A549 (cell line): ENCODE measurements around the gene AQR. TPM values are rescaled to one million over a fixed set of nuclear protein-coding genes. Genes with fewer than 3 reads are reported as not detected.

ENCODE experiments used
- ATAC-seq, 2 experiments: fragments of 200-7000 bp in 1 of 2; fragments of >200 bp in 1 of 2; cut with Nextera tagmentation in 1 of 2; cut with Tn5 transposase in 1 of 2; 3 replicates each; pipeline versions ENCODE4 v1.8.0 to v1.9.1; 2018 to 2020; ENCODE audit warnings: mild to moderate bottlenecking in 1 of 2, moderate library complexity in 1 of 2
- CTCF ChIA-PET: fragments of 300-600 bp; sonication (Branson Sonifier 250); formaldehyde crosslinking; extraction: SDS; loops from one replicate; lab custom pipeline; 2021; ENCODE audit warnings: antibody characterized with exemption, inconsistent platforms; lab: Yijun Ruan, JAX
- POLR2A ChIA-PET: fragments of 350-600 bp; formaldehyde crosslinking; extraction: SDS; loops from one replicate; lab custom pipeline; 2021; ENCODE audit warnings: antibody characterized with exemption, inconsistent platforms; lab: Yijun Ruan, JAX
- DNase-seq, 2 experiments: peaks; one replicate each; pipeline versions ENCODE4 v3.0.0 to v3.0.0-alpha.2; 2011 to 2016; ENCODE audit warnings: low read depth in 1 of 2, low spot score in 1 of 2
- FAIRE-seq: peaks from 2 replicates; lab custom pipeline; 2011; peaks lifted over from hg19 to GRCh38; lab: Jason Lieb, UNC
- H3K27ac ChIP-seq, 2 experiments: fragments of >200 bp; sonication (Bioruptor Twin); formaldehyde crosslinking; 3 replicates each; pipeline ENCODE4 v1.5.1; 2016 to 2017
- H3K4me1 ChIP-seq: fragments of >200 bp; sonication (Bioruptor Twin); formaldehyde crosslinking; 3 replicates; pipeline ENCODE4 v1.6.1; 2016
- H3K4me2 ChIP-seq: fragments of >200 bp; sonication (Bioruptor Twin); formaldehyde crosslinking; 3 replicates; pipeline ENCODE4 v1.6.1; 2016
- H3K4me3 ChIP-seq: fragments of >200 bp; sonication (Bioruptor Twin); formaldehyde crosslinking; 3 replicates; pipeline ENCODE4 v1.5.1; 2016
- H3K9me3 ChIP-seq: fragments of >200 bp; sonication (Bioruptor Twin); formaldehyde crosslinking; 3 replicates; pipeline ENCODE4 v1.6.1; 2016
- FOSL2 ChIP-seq, 2 experiments: fragments of 450-650 bp in 1 of 2; fragments of >200 bp in 1 of 2; sonication (Bioruptor Twin) in 1 of 2; formaldehyde crosslinking; IDR thresholded peaks; 2 replicates each; pipeline versions ENCODE4 v1.5.0 to v1.6.1; 2016 to 2020; ENCODE audit warnings: mild to moderate bottlenecking in 1 of 2, moderate library complexity in 1 of 2
- HDAC2 ChIP-seq: fragments of 200-600 bp; sonication (generic); IDR thresholded peaks from 2 replicates; pipeline ENCODE4 v1.6.1; 2016
- HEYL ChIP-seq: fragments of 250-450 bp; sonication (Bioruptor Pico); IDR thresholded peaks from 2 replicates; pipeline ENCODE4 v1.8.0; 2021; ENCODE audit warnings: mild to moderate bottlenecking, moderate library complexity
- JUNB ChIP-seq: fragments of >200 bp; sonication (Bioruptor Twin); formaldehyde crosslinking; IDR thresholded peaks from 2 replicates; pipeline ENCODE4 v1.6.1; 2016
- KDM1A ChIP-seq: fragments of 200-600 bp; sonication (generic); IDR thresholded peaks from 2 replicates; pipeline ENCODE4 v1.6.1; 2016; ENCODE audit warnings: low read depth, mild to moderate bottlenecking
- MAZ ChIP-seq: fragments of 150-350 bp; IDR thresholded peaks from 2 replicates; pipeline ENCODE4 v1.6.1; 2014; ENCODE audit warnings: antibody characterized with exemption, low read depth, low read length, borderline replicate concordance
- NFE2L2 ChIP-seq: fragments of 150-350 bp; conservative IDR thresholded peaks from 2 replicates; pipeline ENCODE4 v1.6.1; 2014; ENCODE audit warnings: low read length
- NPAS2 ChIP-seq: fragments of 250-450 bp; sonication (Bioruptor Pico); IDR thresholded peaks from 2 replicates; pipeline ENCODE4 v1.8.0; 2022; ENCODE audit warnings: mild to moderate bottlenecking, moderate library complexity, borderline replicate concordance
- NR3C1 ChIP-seq: fragments of >200 bp; sonication (Bioruptor Twin); formaldehyde crosslinking; IDR thresholded peaks from 3 replicates; pipeline ENCODE4 v1.6.1; 2017
- PHF8 ChIP-seq: fragments of 200-600 bp; sonication (generic); IDR thresholded peaks from 2 replicates; pipeline ENCODE4 v1.6.1; 2016; ENCODE audit warnings: low read depth, mild to moderate bottlenecking, antibody characterized with exemption, moderate library complexity, borderline replicate concordance
- POLR2A ChIP-seq: IDR thresholded peaks from 2 replicates; pipeline ENCODE4 v1.6.1; 2012; ENCODE audit warnings: mild to moderate bottlenecking, low read length
- POLR2AphosphoS2 ChIP-seq: conservative IDR thresholded peaks from 2 replicates; pipeline ENCODE4 v1.6.1; 2012; ENCODE audit warnings: low read length, improper control_type of control experiment, inconsistent platforms
- RAD21 ChIP-seq, 2 experiments: fragments of >200 bp in 1 of 2; sonication (Bioruptor Twin) in 1 of 2; formaldehyde crosslinking in 1 of 2; IDR thresholded peaks in 1 of 2; conservative IDR thresholded peaks in 1 of 2; 2 replicates in 1 of 2; 3 replicates in 1 of 2; pipeline ENCODE4 v1.6.1; 2012 to 2018; ENCODE audit warnings: inconsistent platforms in 1 of 2
- RFX5 ChIP-seq: fragments of 450-650 bp; IDR thresholded peaks from 2 replicates; pipeline ENCODE4 v1.7.1; 2014; ENCODE audit warnings: antibody characterized with exemption, mild to moderate bottlenecking, moderate library complexity
- TFCP2L1 ChIP-seq: fragments of 250-450 bp; sonication (Bioruptor Pico); IDR thresholded peaks from 2 replicates; pipeline ENCODE4 v1.5.0; 2021; ENCODE audit warnings: mild to moderate bottlenecking
- ZC3H11A ChIP-seq: fragments of 450-650 bp; IDR thresholded peaks from 2 replicates; pipeline ENCODE4 v1.6.1; 2014; ENCODE audit warnings: antibody characterized with exemption, mild to moderate bottlenecking
- WGBS: methylation state at CpG from one replicate; pipeline ENCODE4 v1.1.6; 2017; ENCODE audit errors: missing lambda C conversion rate; 5-methylcytosine and 5-hydroxymethylcytosine counted together
- polyA plus RNA-seq, 4 experiments: library from polyadenylated mRNA; depleted of rRNA in 3 of 4; stranded (reverse); fragments of >200 nt; fragmentation: RNase III in 1 of 4; extraction: RNeasy Plus Mini Kit Qiagen cat#74134 plus additional on column Dnase treatment in 1 of 4; gene quantifications; 2 replicates in 3 of 4; 3 replicates in 1 of 4; pipeline ENCODE4 v1.2.3, GENCODE V29; 2011 to 2017
- TF ChIP-seq, protein P1 (sequence below): IDR thresholded peaks from 2 replicates; pipeline ENCODE4 v1.6.1; 2012
- TF ChIP-seq, protein P2 (sequence below): IDR thresholded peaks from 2 replicates; pipeline ENCODE4 v1.6.1; 2012

Gene AQR
- polyA plus RNA-seq, 2 of the 4 experiments (the other 2 are of a cell fraction), result 22.3 to 58.5 TPM

DNA sequence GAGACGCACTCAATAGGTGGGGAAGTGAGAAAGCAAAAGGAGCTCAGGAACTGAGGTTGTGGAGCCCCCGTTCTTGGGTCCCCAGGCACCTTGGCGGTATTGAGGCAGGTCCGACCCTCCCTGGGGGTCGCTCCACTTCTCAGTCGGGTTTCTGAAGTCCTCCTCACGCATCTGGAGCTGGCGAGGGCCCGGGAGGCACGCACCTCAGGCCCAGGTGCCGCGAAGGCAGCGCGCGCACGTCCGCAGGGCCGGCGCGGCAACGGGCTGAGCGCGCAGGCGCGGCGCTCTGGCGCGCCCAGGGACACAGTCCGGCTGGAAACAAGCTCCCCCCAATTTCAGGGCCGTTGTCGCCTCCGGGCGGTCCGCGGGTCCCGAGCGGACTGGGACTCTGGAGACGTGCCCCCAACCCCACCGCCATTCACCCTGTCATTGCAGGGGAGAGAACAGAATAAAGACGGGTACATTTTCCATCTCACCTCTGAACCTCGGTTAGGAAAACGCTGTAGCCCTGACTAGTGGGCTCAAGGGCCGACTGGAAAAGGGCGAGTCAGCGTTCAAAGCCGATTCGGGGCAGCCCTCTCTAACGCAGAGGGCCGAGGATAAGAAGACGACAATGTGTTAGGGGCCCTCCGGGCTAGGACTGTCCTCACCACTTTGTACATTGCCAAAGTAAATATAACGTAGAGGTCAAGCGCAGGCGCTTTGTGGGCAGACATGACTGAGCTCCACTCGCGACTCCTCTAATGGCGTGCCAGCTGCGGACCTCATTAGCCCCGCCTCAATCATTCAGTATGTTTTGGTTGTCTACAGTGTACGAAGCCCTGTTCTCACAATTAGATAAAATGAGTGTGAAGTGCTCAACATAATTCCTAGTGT, 18.7 kb upstream of the AQR start, which contains the start of gene ZNF770 (continued):
- no peak for TF ChIP-seq FOSL2 (IDR thresholded peaks at IDR 0.05)
- TF ChIP-seq FOSL2 (CRISPR knock-in tag; IDR thresholded peaks at IDR 0.05), result peak; percentile 30; the same call in 1 of the 2 replicates

DNA sequence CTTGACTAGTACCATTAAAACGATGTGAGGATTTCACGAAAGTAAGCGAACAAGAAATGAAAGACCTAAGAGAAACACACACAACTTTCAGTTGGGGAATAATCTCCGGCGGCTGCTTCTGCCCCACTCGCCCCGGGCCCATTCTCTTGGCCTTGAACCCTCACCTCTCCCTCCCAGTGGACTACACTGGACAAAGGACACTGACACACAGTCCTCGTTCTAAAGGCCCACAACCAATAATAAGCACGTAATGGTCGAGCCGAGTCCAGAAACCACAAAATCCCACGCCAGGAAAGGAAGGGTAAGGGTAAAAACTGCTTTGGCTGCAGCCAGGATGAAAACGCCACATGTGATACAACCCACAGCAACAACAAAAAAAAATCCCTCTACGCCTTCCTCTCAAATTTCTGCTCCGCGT, 18.1 kb upstream of the AQR start:
- 2% methylated on average over 16 of the region's 16 CpGs for WGBS
- ChIA-PET CTCF (interaction anchor here (2.0 to 3.2 kb wide), 3 partner anchors 12 to 18 kb away, joined by 9 to 22 read pairs (median 15); partner anchors contain the start of gene AQR), POLR2A (interaction anchor here (0.6 to 3.0 kb wide), 16 partner anchors 12 to 1021 kb away, joined by 3 to 104 read pairs (median 4); partner anchors contain the start of gene AQR)
- FAIRE-seq (no peak), DNase-seq (no peak), ATAC-seq (peak in 1 of 2 experiments; percentile 1; a peak in 2 of 6 replicates)
- peak overlapping the region; percentile 95 to 98 for H3K27ac ChIP-seq
- H3K4me2 ChIP-seq, result peak overlapping the region; percentile 87
- H3K9me3 ChIP-seq, result no peaks in the 10 kb centered on the region
- H3K4me1 ChIP-seq, result peaks cover 28% of the 10 kb centered on the region
- H3K4me3 ChIP-seq, result peak overlapping the region; percentile 96
- TF ChIP-seq, protein P1, sequence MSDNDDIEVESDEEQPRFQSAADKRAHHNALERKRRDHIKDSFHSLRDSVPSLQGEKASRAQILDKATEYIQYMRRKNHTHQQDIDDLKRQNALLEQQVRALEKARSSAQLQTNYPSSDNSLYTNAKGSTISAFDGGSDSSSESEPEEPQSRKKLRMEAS, result no peak
- TF ChIP-seq PHF8 (no peak), NPAS2 (CRISPR knock-in tag) (no peak), HEYL (CRISPR knock-in tag) (no peak), ZC3H11A (no peak), TFCP2L1 (no peak), NR3C1 (no peak), KDM1A (no peak), MAZ (no peak), RAD21 (conservative IDR thresholded peaks at IDR 0.05 in 1 of 2, IDR thresholded peaks at IDR 0.05 in 1 of 2) (no peak), RFX5 (no peak), POLR2A (no peak), JUNB (no peak), POLR2AphosphoS2 (no peak), HDAC2 (no peak)
- TF ChIP-seq, protein P2, sequence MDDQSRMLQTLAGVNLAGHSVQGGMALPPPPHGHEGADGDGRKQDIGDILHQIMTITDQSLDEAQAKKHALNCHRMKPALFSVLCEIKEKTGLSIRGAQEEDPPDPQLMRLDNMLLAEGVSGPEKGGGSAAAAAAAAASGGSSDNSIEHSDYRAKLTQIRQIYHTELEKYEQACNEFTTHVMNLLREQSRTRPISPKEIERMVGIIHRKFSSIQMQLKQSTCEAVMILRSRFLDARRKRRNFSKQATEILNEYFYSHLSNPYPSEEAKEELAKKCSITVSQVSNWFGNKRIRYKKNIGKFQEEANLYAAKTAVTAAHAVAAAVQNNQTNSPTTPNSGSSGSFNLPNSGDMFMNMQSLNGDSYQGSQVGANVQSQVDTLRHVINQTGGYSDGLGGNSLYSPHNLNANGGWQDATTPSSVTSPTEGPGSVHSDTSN, result no peak

DNA sequence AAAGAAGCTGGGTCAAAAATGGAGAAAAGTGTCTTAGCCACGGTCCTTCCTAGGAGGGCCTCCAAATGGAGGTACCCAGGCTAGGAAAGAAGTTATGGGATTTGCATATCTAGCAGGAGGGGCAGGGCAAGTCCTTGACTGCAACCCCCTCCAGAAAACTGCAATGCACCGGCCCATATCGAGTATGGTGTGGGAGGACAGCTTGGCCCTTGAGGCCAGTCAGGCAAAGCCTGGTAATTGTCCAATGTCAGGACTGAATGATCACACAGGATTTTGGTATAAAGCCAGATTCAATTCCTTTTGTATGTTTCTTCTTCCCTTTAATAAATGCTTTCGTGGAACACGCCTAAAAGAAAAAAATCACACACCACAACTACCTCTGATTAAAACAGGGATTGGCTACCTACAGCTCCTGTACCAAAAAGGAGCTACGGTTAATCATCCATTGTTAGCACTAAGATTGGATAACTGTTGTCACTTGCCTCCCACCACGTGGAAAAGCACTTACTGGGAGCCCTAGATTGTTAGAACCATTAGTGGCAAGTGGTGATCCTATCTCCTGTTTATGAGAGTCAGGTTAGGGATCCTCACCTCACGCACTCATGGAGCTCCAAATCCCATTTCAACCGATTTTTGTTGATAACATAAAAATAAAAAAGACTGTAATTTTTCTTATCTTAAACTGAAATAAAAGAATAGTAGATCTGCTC, 17.4 kb upstream of the AQR start:
- ChIA-PET POLR2A (interaction anchor here (1.0 to 3.0 kb wide), 4 partner anchors 12 to 32 kb away, joined by 3 to 104 read pairs (median 18); partner anchors contain the start of gene AQR), CTCF (interaction anchor here (0.9 to 3.2 kb wide), 3 partner anchors 9 to 17 kb away, joined by 3 to 22 read pairs (median 15); partner anchors contain the start of gene AQR)
- FAIRE-seq (no peak), DNase-seq (no peak)
- TF ChIP-seq RAD21 (conservative IDR thresholded peaks at IDR 0.05 in 1 of 2, IDR thresholded peaks at IDR 0.05 in 1 of 2) (no peak), NFE2L2 (no peak)
- TF ChIP-seq, all 56 proteins: peak for 0
- H3K4me1 ChIP-seq, result peaks cover 28% of the 10 kb centered on the region
- peak overlapping the region; percentile 95 to 98 for H3K27ac ChIP-seq
- peak overlapping the region; percentile 96 for H3K4me3 ChIP-seq
- H3K9me3 ChIP-seq, result no peaks in the 10 kb centered on the region
- H3K4me2 ChIP-seq, result peak overlapping the region; percentile 87
- 9% methylated on average over 9 of the region's 9 CpGs for WGBS
- ATAC-seq, result no peak
